Mesenteric fat pad (tissue), 1 donor: ENCODE measurements around the gene DGCR8. TPM values are rescaled to one million over a fixed set of nuclear protein-coding genes. Genes with fewer than 3 reads are reported as not detected.

Experiments used
- microRNA-seq: library from miRNA; unstranded; fragments of <30 nt; microRNA quantifications from one replicate; pipeline ENCODE4 v1.2.0, GENCODE V29; 2020; ENCODE audit warnings: borderline number of aligned reads
- total RNA-seq: library from RNA; stranded (reverse); fragmentation: NEBNext Ultra II Directional; extraction: Animal tissue kit (Norgen Biotek cat#: 25700); gene quantifications from one replicate; pipeline ENCODE4 v1.2.1, GENCODE V29; 2021
- donor health status: DM: yes; HTN: yes; CAD: no.

Gene DGCR8
- total RNA-seq, 1 donor from 2014 or later: 29.7 TPM

Small RNAs within 50 kb of the gene (microRNA-seq; reads per million reads assigned to microRNA genes)
- gene MIR185 (637 reads per million, percentile 72 among the genes with 10 or more reads in this experiment), gene MIR6816 (not detected)

Other genes starting within 250 kb of the DGCR8 start
- gene GNB1L, start 225.4 kb upstream of the DGCR8 start, total RNA-seq: 4.2 TPM
- 8.4 TPM for gene RTL10, start 225.4 kb upstream of the DGCR8 start, total RNA-seq
- 144 TPM for gene COMT, start 138.5 kb upstream of the DGCR8 start, total RNA-seq
- 20.2 TPM for gene TXNRD2, start 138.4 kb upstream of the DGCR8 start, total RNA-seq
- 5.3 TPM for gene ARVCF, start 63.4 kb upstream of the DGCR8 start, total RNA-seq
- 34.8 TPM for gene TANGO2, start 59.1 kb upstream of the DGCR8 start, total RNA-seq
- 75.9 TPM for gene RANBP1, start 35.9 kb downstream of the DGCR8 start, total RNA-seq
- gene TRMT2A, start 37.0 kb downstream of the DGCR8 start, total RNA-seq: 49.2 TPM
- 77.8 TPM for gene ZDHHC8, start 51.6 kb downstream of the DGCR8 start, total RNA-seq
- 1.00 TPM for gene CCDC188, start 70.8 kb downstream of the DGCR8 start, total RNA-seq
- gene RTN4R, start 188.1 kb downstream of the DGCR8 start, total RNA-seq: 0.55 TPM
- 25.7 TPM for gene DGCR6L, start 239.8 kb downstream of the DGCR8 start, total RNA-seq